Measurements from ENCODE around the gene ZNF772.

GRCh38 chr19:57473646-57474045, 3.7 kb downstream of the ZNF772 start:
- TF ChIP-seq CTCF (IDR thresholded peaks at IDR 0.05; ENCODE audit: low read length) (no peak), EZH2phosphoT487 (IDR thresholded peaks at IDR 0.05; ENCODE audit: low read length) (no peak)

All from MM.1S (cell line).